ENCODE results near the gene OR51E1. TPM values are rescaled to one million over a fixed set of nuclear protein-coding genes. Genes with fewer than 3 reads are reported as not detected.

Gene OR51E1
- total RNA-seq, 1 donor from 2014 or later, result not detected

DNA sequence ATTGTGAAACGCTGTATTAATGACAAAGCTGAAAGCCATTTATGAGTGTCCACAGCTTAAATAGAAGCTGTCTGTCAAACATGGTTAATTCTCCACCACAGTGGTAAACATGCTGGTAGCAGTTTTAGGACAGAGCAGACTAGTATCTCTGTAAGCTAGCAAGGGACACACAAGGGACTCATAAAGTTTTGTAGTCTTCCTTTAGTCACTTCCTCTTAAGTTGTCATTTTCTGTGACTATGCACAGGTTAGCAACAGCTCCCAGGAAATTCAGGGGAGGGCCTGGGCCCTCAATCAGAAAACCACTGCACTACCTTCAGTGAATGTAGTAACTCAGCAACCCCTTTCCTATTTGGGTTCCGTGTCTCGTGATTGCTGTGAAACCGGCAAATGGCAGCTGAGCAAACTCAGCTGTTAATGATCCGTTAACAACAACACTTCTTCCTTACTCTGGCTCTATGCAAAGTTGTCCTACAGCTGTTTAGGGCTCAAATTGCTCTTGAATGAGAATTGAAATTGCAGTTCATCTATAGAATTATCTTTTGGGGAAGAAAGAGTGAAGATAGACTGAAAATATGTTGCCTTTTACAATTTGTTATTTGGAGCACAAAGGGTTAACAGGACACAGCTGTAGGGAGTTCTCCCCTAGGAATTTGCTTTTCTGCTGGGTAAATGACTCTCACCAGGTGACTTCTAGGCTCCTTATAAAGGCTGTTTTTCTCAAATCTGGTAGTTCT lies 60.4 kb downstream of the OR51E1 start, which contains the start of gene MMP26:
Gene MMP26 (plus strand): TSS at position 731 of the 736 bp plus-strand sequence.
- DNase-seq (ENCODE audit: low spot score), result no peak
- TF ChIP-seq, protein P1, sequence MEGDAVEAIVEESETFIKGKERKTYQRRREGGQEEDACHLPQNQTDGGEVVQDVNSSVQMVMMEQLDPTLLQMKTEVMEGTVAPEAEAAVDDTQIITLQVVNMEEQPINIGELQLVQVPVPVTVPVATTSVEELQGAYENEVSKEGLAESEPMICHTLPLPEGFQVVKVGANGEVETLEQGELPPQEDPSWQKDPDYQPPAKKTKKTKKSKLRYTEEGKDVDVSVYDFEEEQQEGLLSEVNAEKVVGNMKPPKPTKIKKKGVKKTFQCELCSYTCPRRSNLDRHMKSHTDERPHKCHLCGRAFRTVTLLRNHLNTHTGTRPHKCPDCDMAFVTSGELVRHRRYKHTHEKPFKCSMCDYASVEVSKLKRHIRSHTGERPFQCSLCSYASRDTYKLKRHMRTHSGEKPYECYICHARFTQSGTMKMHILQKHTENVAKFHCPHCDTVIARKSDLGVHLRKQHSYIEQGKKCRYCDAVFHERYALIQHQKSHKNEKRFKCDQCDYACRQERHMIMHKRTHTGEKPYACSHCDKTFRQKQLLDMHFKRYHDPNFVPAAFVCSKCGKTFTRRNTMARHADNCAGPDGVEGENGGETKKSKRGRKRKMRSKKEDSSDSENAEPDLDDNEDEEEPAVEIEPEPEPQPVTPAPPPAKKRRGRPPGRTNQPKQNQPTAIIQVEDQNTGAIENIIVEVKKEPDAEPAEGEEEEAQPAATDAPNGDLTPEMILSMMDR (IDR thresholded peaks at IDR 0.05; ENCODE audit: unreplicated experiment), result no peak
- peaks cover 20% of the 10 kb centered on the region for H3K4me1 Mint-ChIP-seq (ENCODE audit: unreplicated experiment)
- no peak within 1 kb of the TSS for H3K4me3 Mint-ChIP-seq (ENCODE audit: unreplicated experiment)
- H3K9me3 Mint-ChIP-seq (ENCODE audit: unreplicated experiment), result no peaks in the 10 kb centered on the region
- H3K27ac Mint-ChIP-seq (ENCODE audit: unreplicated experiment), result peak within 1 kb of the TSS; percentile 90
- H3K27me3 Mint-ChIP-seq (ENCODE audit: unreplicated experiment), result peaks cover 2% of the 10 kb centered on the region
- H3K36me3 Mint-ChIP-seq (ENCODE audit: low read depth, unreplicated experiment), result no peaks in the 10 kb centered on the region

DNA sequence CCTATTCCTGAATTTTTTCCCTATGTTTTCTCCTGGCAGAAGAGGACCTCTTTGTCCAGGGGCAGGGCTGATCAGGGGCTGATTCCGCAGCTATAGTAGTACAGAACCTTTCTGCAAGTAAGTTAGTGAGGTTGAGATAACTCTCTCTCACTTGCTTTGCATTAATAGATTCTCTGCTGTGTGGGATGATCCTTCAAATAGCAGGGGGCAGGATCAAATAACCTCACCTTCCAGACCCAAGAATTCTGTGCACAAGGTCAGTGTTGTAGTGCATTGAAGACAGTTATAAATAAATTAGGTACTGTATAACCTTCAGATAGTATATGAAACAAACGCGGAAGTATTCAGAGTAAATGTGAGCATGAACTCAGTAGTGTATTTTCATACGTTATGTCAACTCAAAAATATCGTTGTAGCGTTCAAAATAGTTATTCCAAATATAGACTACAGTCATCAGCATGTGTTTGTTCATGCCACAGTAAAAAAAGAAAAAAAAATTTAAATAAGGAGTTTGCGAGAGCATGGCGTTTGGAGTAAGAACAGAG lies 61.1 kb downstream of the OR51E1 start:
- DNase-seq (ENCODE audit: low spot score), result no peak
- H3K4me1 Mint-ChIP-seq (ENCODE audit: unreplicated experiment), result peaks cover 20% of the 10 kb centered on the region
- H3K36me3 Mint-ChIP-seq (ENCODE audit: low read depth, unreplicated experiment), result no peaks in the 10 kb centered on the region
- H3K9me3 Mint-ChIP-seq (ENCODE audit: unreplicated experiment), result no peaks in the 10 kb centered on the region
- peaks cover 2% of the 10 kb centered on the region for H3K27me3 Mint-ChIP-seq (ENCODE audit: unreplicated experiment)
- TF ChIP-seq, protein P1 (IDR thresholded peaks at IDR 0.05; ENCODE audit: unreplicated experiment), result no peak
- peak overlapping the region; percentile 90 for H3K27ac Mint-ChIP-seq (ENCODE audit: unreplicated experiment)
- no peak overlapping the region for H3K4me3 Mint-ChIP-seq (ENCODE audit: unreplicated experiment)

Other genes with a start within 250 kb of the OR51E1 start
- gene OR52K2, start 194.7 kb upstream of the OR51E1 start, total RNA-seq (ENCODE audit: unreplicated experiment), result not detected
- gene OR52K1, start 161.3 kb upstream of the OR51E1 start, total RNA-seq (ENCODE audit: unreplicated experiment), result not detected
- gene OR52M1, start 98.8 kb upstream of the OR51E1 start, total RNA-seq (ENCODE audit: unreplicated experiment), result not detected
- gene OR52I2, start 62.2 kb upstream of the OR51E1 start, total RNA-seq (ENCODE audit: unreplicated experiment), result not detected
- not detected for gene OR52I1, start 49.9 kb upstream of the OR51E1 start, total RNA-seq (ENCODE audit: unreplicated experiment)
- gene TRIM68, start 35.8 kb upstream of the OR51E1 start, total RNA-seq (ENCODE audit: unreplicated experiment), result 15.2 TPM
- not detected for gene OR51D1, start 6.5 kb upstream of the OR51E1 start, total RNA-seq (ENCODE audit: unreplicated experiment)
- not detected for gene OR51E2, start 53.9 kb downstream of the OR51E1 start, total RNA-seq (ENCODE audit: unreplicated experiment)
- gene MMP26, start 60.8 kb downstream of the OR51E1 start, total RNA-seq (ENCODE audit: unreplicated experiment), result not detected
- gene OR51F1, start 126.0 kb downstream of the OR51E1 start, total RNA-seq (ENCODE audit: unreplicated experiment), result not detected
- not detected for gene OR52R1, start 160.4 kb downstream of the OR51E1 start, total RNA-seq (ENCODE audit: unreplicated experiment)
- not detected for gene OR51F2, start 177.3 kb downstream of the OR51E1 start, total RNA-seq (ENCODE audit: unreplicated experiment)
- not detected for gene OR51S1, start 205.2 kb downstream of the OR51E1 start, total RNA-seq (ENCODE audit: unreplicated experiment)
- gene OR51T1, start 237.9 kb downstream of the OR51E1 start, total RNA-seq (ENCODE audit: unreplicated experiment), result not detected